Activated naive CD4-positive, alpha-beta T cell treated with anti-CD3 and anti-CD28 coated beads, Interleukin-2, amount 50 U/mL, for 16 hours (primary cell): ENCODE measurements around the gene HIGD2A.
A peak's percentile ranks its signal among the peaks of the same experiment; 100 is the strongest.
"Not testable (repeated sequence)": the region's sequence is repeated elsewhere in the genome, so short reads cannot be mapped to it uniquely, and the experiment has no call there.

Experiments used
- DNase-seq: peaks from one replicate; pipeline ENCODE4 v3.0.0-alpha.2; 2020

HIGD2A gene

GRCh38 chr5:176396330-176396729 is 7.8 kb downstream of the HIGD2A start:
- no peak for DNase-seq

GRCh38 chr5:176397736-176398420 is 9.3 kb downstream of the HIGD2A start:
- DNase-seq, result no peak

GRCh38 chr5:176400382-176401156 is 12.0 kb downstream of the HIGD2A start:
- no peak for DNase-seq

- DNase-seq, result no peak
Measured at GRCh38 chr5:176401281-176402205, 13.0 kb downstream of the HIGD2A start.

- no peak for DNase-seq
Measured at GRCh38 chr5:176405656-176406435, 17.3 kb downstream of the HIGD2A start.

- DNase-seq, result no peak
Measured at GRCh38 chr5:176406436-176407052, 18.0 kb downstream of the HIGD2A start.

GRCh38 chr5:176407456-176408251 is 19.1 kb downstream of the HIGD2A start:
- no peak for DNase-seq

GRCh38 chr5:176408252-176408573 is 19.7 kb downstream of the HIGD2A start:
- DNase-seq, result not testable (repeated sequence)

GRCh38 chr5:176408590-176408989 is 20.0 kb downstream of the HIGD2A start:
- DNase-seq, result no peak

GRCh38 chr5:176409765-176410164 is 21.2 kb downstream of the HIGD2A start:
- no peak for DNase-seq

- DNase-seq, result no peak
Measured at GRCh38 chr5:176410486-176411180, 22.1 kb downstream of the HIGD2A start.

- no peak for DNase-seq
Measured at GRCh38 chr5:176412517-176413254, 24.1 kb downstream of the HIGD2A start.

- DNase-seq, result no peak
Measured at GRCh38 chr5:176413255-176413565, 24.7 kb downstream of the HIGD2A start.

GRCh38 chr5:176413709-176414191 is 25.2 kb downstream of the HIGD2A start:
- no peak for DNase-seq

GRCh38 chr5:176414704-176415103 is 26.2 kb downstream of the HIGD2A start:
- no peak for DNase-seq

GRCh38 chr5:176415240-176415951 is 26.8 kb downstream of the HIGD2A start:
- no peak for DNase-seq

GRCh38 chr5:176415952-176416924 is 27.7 kb downstream of the HIGD2A start, which contains the start of gene CLTB:
Gene CLTB, minus strand, starts transcription at chr5:176416539. Its CDS starts 176 bp downstream, at chr5:176416363.
- peak; percentile 91 for DNase-seq

- no peak for DNase-seq
Measured at GRCh38 chr5:176416965-176417364, 28.4 kb downstream of the HIGD2A start.
